ENCODE results near the gene PCBP3.
A peak's percentile ranks its signal among the peaks of the same experiment; 100 is the strongest.
"Not testable (repeated sequence)": the region's sequence is repeated elsewhere in the genome, so short reads cannot be mapped to it uniquely, and the experiment has no call there.

The PCBP3 gene

GRCh38 chr21:45642122-45642813, 1.3 kb upstream of the PCBP3 start:
- Histone ChIP-seq H3K9me3 (ENCODE audit: low read length) (no peaks in the 10 kb centered on the region), H2AFZ (ENCODE audit: low read depth, low read length) (no peak overlapping the region), H3K4me3 (ENCODE audit: low read length) (no peak overlapping the region), H3K27me3 (ENCODE audit: insufficient read depth, low read length) (peaks cover 56% of the 10 kb centered on the region), H3K4me1 (ENCODE audit: insufficient read depth, low read length) (peaks cover 3% of the 10 kb centered on the region), H3K36me3 (ENCODE audit: insufficient read depth, low read length) (no peaks in the 10 kb centered on the region)

DNA sequence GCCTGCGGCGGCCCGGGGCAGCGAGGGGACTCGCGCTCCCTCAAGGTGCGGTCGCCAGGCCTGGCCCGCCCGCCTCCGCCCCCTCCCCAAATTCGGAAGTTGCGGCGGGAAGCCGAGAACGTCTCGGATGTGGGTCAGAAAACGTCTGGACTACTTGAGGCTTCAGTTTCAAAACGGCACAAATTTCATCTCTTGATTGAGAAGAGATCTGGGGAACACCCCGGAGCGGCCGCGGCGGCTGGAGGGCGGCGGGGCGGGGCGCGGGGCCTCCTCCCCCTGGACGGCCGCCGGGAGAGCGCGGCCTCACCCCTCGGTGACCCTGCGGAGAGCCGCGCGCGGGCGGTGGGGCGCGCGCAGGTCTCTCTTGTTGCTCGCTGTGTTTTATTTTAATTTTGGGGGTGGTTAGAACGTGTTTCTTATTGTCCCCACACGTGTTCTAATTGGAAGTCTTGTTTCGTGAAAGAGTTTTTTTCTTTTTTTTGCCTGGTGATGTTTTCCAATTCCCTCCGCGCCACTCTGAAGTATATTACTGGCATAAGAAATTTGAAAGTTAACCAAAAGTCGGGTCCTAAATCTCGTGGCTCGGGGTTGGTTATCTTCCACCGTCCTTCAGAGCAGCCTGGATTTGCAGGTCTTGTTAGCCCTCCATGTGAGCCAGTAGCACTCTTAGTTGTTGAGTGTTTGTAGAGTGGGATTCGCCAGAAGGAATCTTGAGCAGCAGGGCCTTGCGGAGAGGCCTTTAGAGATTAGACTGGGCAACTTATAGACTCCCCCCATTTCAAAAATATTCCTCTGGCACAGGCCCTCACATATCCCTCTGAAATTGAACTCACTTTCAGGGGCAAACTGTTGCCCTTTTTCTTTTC, 749 bp downstream of the PCBP3 start:
- no peaks in the 10 kb centered on the region for H3K9me3 ChIP-seq (ENCODE audit: low read length)
- peaks cover 49% of the 10 kb centered on the region for H3K27me3 ChIP-seq (ENCODE audit: insufficient read depth, low read length)
- H2AFZ ChIP-seq (ENCODE audit: low read depth, low read length), result peak overlapping the region; percentile 79
- no peaks in the 10 kb centered on the region for H3K36me3 ChIP-seq (ENCODE audit: insufficient read depth, low read length)
- peak overlapping the region; percentile 48 for H3K4me3 ChIP-seq (ENCODE audit: low read length)
- H3K4me1 ChIP-seq (ENCODE audit: insufficient read depth, low read length), result peaks cover 3% of the 10 kb centered on the region

GRCh38 chr21:45651921-45652320, 8.4 kb downstream of the PCBP3 start:
- no peaks in the 10 kb centered on the region for H3K4me1 ChIP-seq (ENCODE audit: insufficient read depth, low read length)
- no peak overlapping the region for H3K4me3 ChIP-seq (ENCODE audit: low read length)
- H3K36me3 ChIP-seq (ENCODE audit: insufficient read depth, low read length), result no peaks in the 10 kb centered on the region
- peaks cover 7% of the 10 kb centered on the region for H3K27me3 ChIP-seq (ENCODE audit: insufficient read depth, low read length)
- H2AFZ ChIP-seq (ENCODE audit: low read depth, low read length), result no peak overlapping the region
- no peaks in the 10 kb centered on the region for H3K9me3 ChIP-seq (ENCODE audit: low read length)

- H3K4me3 ChIP-seq (ENCODE audit: low read length), result no peak overlapping the region
- H3K27me3 ChIP-seq (ENCODE audit: insufficient read depth, low read length), result peaks cover 2% of the 10 kb centered on the region
- H3K36me3 ChIP-seq (ENCODE audit: insufficient read depth, low read length), result no peaks in the 10 kb centered on the region
- H3K9me3 ChIP-seq (ENCODE audit: low read length), result no peaks in the 10 kb centered on the region
- no peaks in the 10 kb centered on the region for H3K4me1 ChIP-seq (ENCODE audit: insufficient read depth, low read length)
- H2AFZ ChIP-seq (ENCODE audit: low read depth, low read length), result no peak overlapping the region
Observed at GRCh38 chr21:45655124-45655523, 11.6 kb downstream of the PCBP3 start.

GRCh38 chr21:45656114-45656513, 12.6 kb downstream of the PCBP3 start:
- not testable (repeated sequence) for H3K36me3 ChIP-seq (ENCODE audit: insufficient read depth, low read length)

GRCh38 chr21:45661913-45662622, 18.5 kb downstream of the PCBP3 start:
- not testable (repeated sequence) for H3K9me3 ChIP-seq (ENCODE audit: low read length); H3K4me3 ChIP-seq (ENCODE audit: low read length); H3K4me1 ChIP-seq (ENCODE audit: insufficient read depth, low read length); H3K27me3 ChIP-seq (ENCODE audit: insufficient read depth, low read length); H2AFZ ChIP-seq (ENCODE audit: low read depth, low read length); H3K36me3 ChIP-seq (ENCODE audit: insufficient read depth, low read length)

More at GRCh38 chr21:45656114-45656513, 12.6 kb downstream of the PCBP3 start:
- not testable (repeated sequence) for H3K4me3 ChIP-seq (ENCODE audit: low read length); H3K4me1 ChIP-seq (ENCODE audit: insufficient read depth, low read length); H2AFZ ChIP-seq (ENCODE audit: low read depth, low read length); H3K9me3 ChIP-seq (ENCODE audit: low read length); H3K27me3 ChIP-seq (ENCODE audit: insufficient read depth, low read length)

DNA sequence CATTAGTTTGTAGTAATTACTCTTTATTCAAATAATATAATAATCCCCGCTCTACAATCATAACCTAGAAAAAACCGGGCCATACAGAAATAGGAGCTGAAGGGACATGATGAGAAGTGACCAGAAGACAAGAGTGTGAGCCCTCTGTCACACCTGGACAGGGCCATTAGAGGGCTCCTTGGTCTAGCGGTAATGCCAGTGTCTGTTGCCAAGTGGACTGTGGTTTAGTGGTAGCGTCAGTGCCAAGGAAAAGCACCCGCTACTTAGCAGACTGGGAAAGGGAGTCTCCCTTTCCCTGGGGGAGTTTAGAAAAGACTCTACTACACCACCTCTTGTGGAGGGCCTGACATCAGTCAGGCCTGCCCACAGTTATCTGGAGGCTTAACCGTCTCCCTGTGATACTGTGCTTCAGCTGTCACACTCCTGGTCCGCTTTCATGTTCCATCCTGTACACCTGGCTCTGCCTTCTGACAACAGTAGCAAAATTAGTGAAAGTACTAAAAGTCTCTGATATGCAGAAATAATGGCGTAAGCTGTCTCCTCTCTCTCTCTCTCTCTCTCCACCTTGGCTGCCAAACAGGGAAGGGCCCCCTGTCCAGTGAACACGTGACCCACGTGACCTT, 19.2 kb downstream of the PCBP3 start:
- H3K4me1 ChIP-seq (ENCODE audit: insufficient read depth, low read length); H3K4me3 ChIP-seq (ENCODE audit: low read length); H2AFZ ChIP-seq (ENCODE audit: low read depth, low read length); H3K27me3 ChIP-seq (ENCODE audit: insufficient read depth, low read length); H3K9me3 ChIP-seq (ENCODE audit: low read length); H3K36me3 ChIP-seq (ENCODE audit: insufficient read depth, low read length): not testable (repeated sequence)

DNA sequence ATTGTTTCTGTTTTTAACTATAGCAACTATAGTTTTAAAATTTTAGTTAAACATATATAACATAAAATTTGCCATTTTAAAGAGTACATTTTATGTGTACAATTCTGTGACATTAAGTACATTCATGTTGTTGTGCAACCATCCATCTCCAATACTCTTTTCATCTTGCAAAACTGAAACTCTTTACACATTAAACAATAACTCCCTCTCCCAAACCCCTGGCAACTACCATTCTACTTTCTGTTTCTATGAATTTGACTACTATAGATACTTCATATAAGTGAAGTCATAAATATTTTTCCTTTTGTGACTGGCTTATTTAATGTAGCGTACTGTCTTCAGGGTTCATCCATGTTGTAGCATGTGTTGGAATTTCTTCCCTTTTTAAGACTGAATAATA, 25.9 kb downstream of the PCBP3 start:
- H3K4me3 ChIP-seq (ENCODE audit: low read length), result no peak overlapping the region
- H3K36me3 ChIP-seq (ENCODE audit: insufficient read depth, low read length), result no peaks in the 10 kb centered on the region
- H3K9me3 ChIP-seq (ENCODE audit: low read length), result no peaks in the 10 kb centered on the region
- H2AFZ ChIP-seq (ENCODE audit: low read depth, low read length), result no peak overlapping the region
- no peaks in the 10 kb centered on the region for H3K4me1 ChIP-seq (ENCODE audit: insufficient read depth, low read length)
- no peaks in the 10 kb centered on the region for H3K27me3 ChIP-seq (ENCODE audit: insufficient read depth, low read length)

DNA sequence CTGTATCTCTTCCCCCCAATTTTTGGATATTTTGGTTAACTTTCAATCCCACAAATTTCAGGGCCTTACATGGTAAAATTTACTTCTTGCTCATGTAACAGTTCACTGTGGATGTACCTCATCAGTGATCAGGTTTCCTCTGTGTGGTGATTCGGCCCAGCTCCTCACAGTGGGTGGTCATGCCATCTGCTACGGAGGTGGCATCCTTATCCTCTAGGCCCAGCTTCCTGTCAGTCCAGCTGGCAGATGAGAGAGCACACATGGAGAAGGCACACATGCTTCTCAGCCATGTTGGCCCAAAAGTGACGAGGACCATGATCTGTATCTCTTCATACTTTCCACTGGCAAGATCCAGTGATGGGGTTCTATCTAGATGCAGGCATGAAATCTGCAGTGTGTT, 27.2 kb downstream of the PCBP3 start:
- H3K9me3 ChIP-seq (ENCODE audit: low read length), result no peaks in the 10 kb centered on the region
- H3K4me1 ChIP-seq (ENCODE audit: insufficient read depth, low read length), result no peaks in the 10 kb centered on the region
- H3K36me3 ChIP-seq (ENCODE audit: insufficient read depth, low read length), result no peaks in the 10 kb centered on the region
- H2AFZ ChIP-seq (ENCODE audit: low read depth, low read length), result no peak overlapping the region
- no peak overlapping the region for H3K4me3 ChIP-seq (ENCODE audit: low read length)
- no peaks in the 10 kb centered on the region for H3K27me3 ChIP-seq (ENCODE audit: insufficient read depth, low read length)

GRCh38 chr21:45678790-45679189, 35.3 kb downstream of the PCBP3 start:
- not testable (repeated sequence) for H3K9me3 ChIP-seq (ENCODE audit: low read length); H3K4me3 ChIP-seq (ENCODE audit: low read length); H2AFZ ChIP-seq (ENCODE audit: low read depth, low read length); H3K4me1 ChIP-seq (ENCODE audit: insufficient read depth, low read length); H3K27me3 ChIP-seq (ENCODE audit: insufficient read depth, low read length); H3K36me3 ChIP-seq (ENCODE audit: insufficient read depth, low read length)

GRCh38 chr21:45680215-45680614, 36.7 kb downstream of the PCBP3 start:
- Histone ChIP-seq H3K27me3 (ENCODE audit: insufficient read depth, low read length) (no peaks in the 10 kb centered on the region), H3K36me3 (ENCODE audit: insufficient read depth, low read length) (no peaks in the 10 kb centered on the region), H3K4me1 (ENCODE audit: insufficient read depth, low read length) (no peaks in the 10 kb centered on the region), H2AFZ (ENCODE audit: low read depth, low read length) (no peak overlapping the region), H3K4me3 (ENCODE audit: low read length) (no peak overlapping the region), H3K9me3 (ENCODE audit: low read length) (no peaks in the 10 kb centered on the region)

DNA sequence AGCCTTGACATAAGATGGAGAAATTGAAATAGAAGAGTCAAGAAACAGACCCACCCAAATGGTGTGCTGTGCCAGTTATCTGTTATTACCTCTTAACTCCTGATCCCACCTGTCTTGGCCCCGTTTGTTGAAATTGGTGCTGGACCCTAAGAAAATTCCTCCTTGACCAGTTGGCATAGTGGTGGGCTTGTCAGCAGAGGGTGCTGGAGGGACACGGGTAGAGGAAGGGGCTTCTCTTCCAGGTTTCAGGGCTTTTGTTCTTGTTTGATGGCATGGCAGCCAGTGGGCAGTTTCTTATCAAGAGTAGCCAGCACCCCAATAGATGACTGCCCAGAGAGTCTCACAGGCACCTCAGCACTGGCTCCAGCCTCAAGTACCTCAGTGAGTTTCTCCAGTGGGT, 51.6 kb downstream of the PCBP3 start:
- H3K9me3 ChIP-seq (ENCODE audit: low read length), result no peaks in the 10 kb centered on the region
- H3K4me3 ChIP-seq (ENCODE audit: low read length), result no peak overlapping the region
- H3K36me3 ChIP-seq (ENCODE audit: insufficient read depth, low read length), result no peaks in the 10 kb centered on the region
- no peak overlapping the region for H2AFZ ChIP-seq (ENCODE audit: low read depth, low read length)
- H3K27me3 ChIP-seq (ENCODE audit: insufficient read depth, low read length), result peaks cover 3% of the 10 kb centered on the region
- H3K4me1 ChIP-seq (ENCODE audit: insufficient read depth, low read length), result no peaks in the 10 kb centered on the region

All from neuron (in vitro differentiated cells).